Mesendoderm (in vitro differentiated cells): Measurements from ENCODE around the gene SDR42E2.
A peak's percentile ranks its signal among the peaks of the same experiment; 100 is the strongest.
"Not testable (repeated sequence)": the region's sequence is repeated elsewhere in the genome, so short reads cannot be mapped to it uniquely, and the experiment has no call there.

Experiments
- DNase-seq: peaks from one replicate; pipeline ENCODE4 v3.0.0; 2013
- H2AK5ac ChIP-seq: 2 replicates; pipeline ENCODE4 v1.6.1; 2013; ENCODE audit warnings: low read length, inconsistent platforms
- H2BK120ac ChIP-seq: 2 replicates; pipeline ENCODE4 v1.6.1; 2013; ENCODE audit warnings: low read depth, mild to moderate bottlenecking, low read length, moderate library complexity, mixed read lengths
- H2BK15ac ChIP-seq: replicated peaks from 2 replicates; pipeline ENCODE4 v1.6.1; 2013; ENCODE audit warnings: low read depth, mild to moderate bottlenecking, moderate library complexity
- H2BK5ac ChIP-seq: 2 replicates; pipeline ENCODE4 v1.6.1; 2013; ENCODE audit warnings: low read length, inconsistent platforms
- H3K18ac ChIP-seq: 2 replicates; pipeline ENCODE4 v1.6.1; 2013; ENCODE audit warnings: mild to moderate bottlenecking, low read length, mixed read lengths
- H3K23ac ChIP-seq: one replicate; pipeline ENCODE4 v1.6.1; 2013; ENCODE audit warnings: low read length
- H3K27ac ChIP-seq: 2 replicates; pipeline ENCODE4 v1.5.1; 2013; ENCODE audit warnings: low read depth, mild to moderate bottlenecking, inconsistent platforms, low read length, moderate library complexity
- H3K27me3 ChIP-seq: 2 replicates; pipeline ENCODE4 v1.6.1; 2013; ENCODE audit warnings: low read length, control low read depth, mild to moderate bottlenecking, inconsistent platforms; ENCODE audit not compliant: insufficient read depth, poor library complexity
- H3K36me3 ChIP-seq: 2 replicates; pipeline ENCODE4 v1.6.1; 2013; ENCODE audit warnings: low read length, inconsistent platforms; ENCODE audit not compliant: control insufficient read depth, insufficient read depth
- H3K4ac ChIP-seq: one replicate; pipeline ENCODE4 v1.6.1; 2013; ENCODE audit warnings: low read depth, mild to moderate bottlenecking, low read length, moderate library complexity
- H3K4me1 ChIP-seq: 2 replicates; pipeline ENCODE4 v1.6.1; 2013; ENCODE audit warnings: low read depth, low read length, inconsistent platforms; ENCODE audit not compliant: control insufficient read depth
- H3K4me2 ChIP-seq: 2 replicates; pipeline ENCODE4 v1.6.1; 2013; ENCODE audit warnings: low read length
- H3K4me3 ChIP-seq: 2 replicates; pipeline ENCODE4 v1.5.1; 2013; ENCODE audit warnings: mild to moderate bottlenecking, low read length
- H3K56ac ChIP-seq: one replicate; pipeline ENCODE4 v1.6.1; 2013; ENCODE audit warnings: low read length
- H3K79me1 ChIP-seq: 2 replicates; pipeline ENCODE4 v1.6.1; 2013; ENCODE audit warnings: low read length, inconsistent platforms
- H3K79me2 ChIP-seq: 2 replicates; pipeline ENCODE4 v1.6.1; 2013; ENCODE audit warnings: mild to moderate bottlenecking, low read length; ENCODE audit not compliant: control insufficient read depth, insufficient read depth
- H3K9ac ChIP-seq: 2 replicates; pipeline ENCODE4 v1.6.1; 2013; ENCODE audit warnings: low read length, inconsistent platforms
- H4K5ac ChIP-seq: one replicate; pipeline ENCODE4 v1.6.1; 2013; ENCODE audit warnings: low read length
- H4K8ac ChIP-seq: one replicate; pipeline ENCODE4 v1.6.1; 2013; ENCODE audit warnings: low read depth, mild to moderate bottlenecking, control low read depth, low read length, moderate library complexity
- WGBS: extraction: QIAGEN DNeasy Blood & Tissue Kit; methylation state at CpG from one replicate; pipeline ENCODE4 v1.1.7; 2013; ENCODE audit warnings: low lambda C conversion rate, missing lambda C conversion rate; ENCODE audit not compliant: insufficient coverage; ENCODE audit errors: extremely low coverage; 5-methylcytosine and 5-hydroxymethylcytosine counted together

The SDR42E2 gene

DNA sequence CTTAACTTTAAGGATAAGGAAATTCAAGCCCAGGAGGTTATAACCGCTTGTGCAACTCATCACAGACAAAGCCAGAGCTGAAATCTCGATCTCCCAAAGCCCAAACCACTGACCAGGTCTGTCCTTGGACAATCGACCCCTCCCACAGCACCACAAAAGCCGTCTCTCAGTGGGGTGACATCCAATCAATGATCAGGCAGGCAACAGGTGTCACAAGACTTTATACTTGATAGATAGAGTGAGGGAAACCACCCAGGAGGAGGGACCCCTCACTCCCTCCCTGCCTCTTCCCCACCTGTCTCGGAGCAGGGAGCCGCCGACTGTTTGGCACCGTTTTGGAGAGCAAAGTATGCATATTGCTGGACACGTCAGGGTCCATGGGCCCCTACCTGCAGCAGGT lies 14.5 kb upstream of the SDR42E2 start:
- H2BK5ac ChIP-seq, result no peak overlapping the region
- no peak overlapping the region for H3K4me3 ChIP-seq
- no peak overlapping the region for H3K56ac ChIP-seq
- H3K36me3 ChIP-seq, result no peaks in the 10 kb centered on the region
- no peaks in the 10 kb centered on the region for H3K79me2 ChIP-seq
- no peak overlapping the region for H2AK5ac ChIP-seq
- no peak overlapping the region for H3K27ac ChIP-seq
- H3K4me2 ChIP-seq, result no peak overlapping the region
- no peak for DNase-seq
- H3K4ac ChIP-seq, result no peak overlapping the region
- H3K4me1 ChIP-seq, result no peaks in the 10 kb centered on the region
- H4K8ac ChIP-seq, result no peak overlapping the region
- H3K27me3 ChIP-seq, result no peaks in the 10 kb centered on the region
- H3K9ac ChIP-seq, result no peak overlapping the region
- no peak overlapping the region for H4K5ac ChIP-seq
- no peak overlapping the region for H2BK15ac ChIP-seq
- H3K79me1 ChIP-seq, result no peaks in the 10 kb centered on the region
- H2BK120ac ChIP-seq, result no peak overlapping the region
- H3K23ac ChIP-seq, result no peak overlapping the region
- no peak overlapping the region for H3K18ac ChIP-seq
- WGBS, result no CpG with 5 or more reads among the region's 9 CpGs

DNA sequence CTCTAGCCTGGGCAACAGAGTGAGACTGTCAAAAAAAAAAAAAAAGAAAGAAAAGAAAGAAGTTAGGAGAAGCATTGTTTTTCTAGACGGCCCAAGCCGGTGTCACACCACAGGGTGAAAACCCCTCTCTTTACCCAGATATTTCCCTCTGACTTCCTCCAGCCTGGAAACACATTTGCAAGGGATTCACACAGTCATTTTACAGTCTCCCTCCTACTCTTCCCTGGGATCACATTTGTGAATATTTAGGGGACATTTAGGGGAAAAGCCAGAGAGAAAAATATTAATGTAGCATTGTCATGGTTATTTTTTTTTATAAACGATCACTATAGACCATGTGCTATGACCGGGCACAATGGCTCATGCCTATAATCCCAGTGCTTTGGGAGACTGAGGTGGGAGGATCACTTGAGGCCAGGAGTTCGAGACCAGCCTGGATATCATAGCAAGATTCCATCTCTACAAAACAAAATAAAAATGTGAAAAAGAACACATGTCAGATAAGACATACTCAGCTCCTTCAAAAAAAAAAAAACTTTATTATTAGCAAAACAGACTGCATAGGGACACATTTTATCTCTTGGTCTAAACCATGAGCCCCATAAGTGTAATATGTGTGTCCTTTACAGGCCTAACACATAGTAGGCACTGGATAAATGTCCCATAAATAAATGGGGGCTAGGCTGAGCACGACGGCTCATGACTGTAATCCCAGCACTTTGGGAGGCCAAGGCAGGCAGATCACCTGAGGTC lies 10.9 kb upstream of the SDR42E2 start:
- WGBS, result no CpG with 5 or more reads among the region's 7 CpGs
- DNase-seq, result no peak
- Histone ChIP-seq H2BK15ac (no peak overlapping the region), H3K4me3 (no peak overlapping the region), H2BK120ac (no peak overlapping the region), H2AK5ac (no peak overlapping the region), H3K9ac (no peak overlapping the region), H3K18ac (no peak overlapping the region), H4K8ac (no peak overlapping the region), H3K4me1 (no peaks in the 10 kb centered on the region), H2BK5ac (no peak overlapping the region), H3K36me3 (no peaks in the 10 kb centered on the region), H3K23ac (no peak overlapping the region), H3K27me3 (no peaks in the 10 kb centered on the region), H3K79me2 (no peaks in the 10 kb centered on the region), H4K5ac (no peak overlapping the region), H3K56ac (no peak overlapping the region), H3K79me1 (no peaks in the 10 kb centered on the region), H3K4me2 (no peak overlapping the region), H3K27ac (no peak overlapping the region), H3K4ac (no peak overlapping the region)

DNA sequence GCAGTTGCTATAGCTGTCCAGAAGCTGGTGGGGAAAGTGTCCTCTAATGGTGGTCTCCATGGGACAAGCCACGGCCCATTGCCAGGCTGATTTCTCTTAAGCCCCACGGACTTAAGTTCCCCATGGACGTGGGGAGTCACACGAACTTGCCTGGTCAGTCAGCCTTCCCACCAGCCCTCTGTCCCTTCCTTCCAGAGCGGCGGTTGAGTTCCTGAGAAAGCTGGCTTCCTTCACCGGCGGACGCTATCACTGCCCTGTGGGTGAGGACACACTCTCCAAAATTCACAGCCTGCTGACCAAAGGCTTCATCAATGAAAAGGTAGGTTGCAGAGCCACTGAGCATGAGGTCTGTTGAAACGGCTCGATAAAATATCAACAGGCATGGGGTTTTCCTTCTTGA lies 10.0 kb upstream of the SDR42E2 start:
- no peaks in the 10 kb centered on the region for H3K36me3 ChIP-seq
- no peak for DNase-seq
- H2BK15ac ChIP-seq, result no peak overlapping the region
- no peak overlapping the region for H2AK5ac ChIP-seq
- no peak overlapping the region for H3K23ac ChIP-seq
- H3K4ac ChIP-seq, result no peak overlapping the region
- no peak overlapping the region for H3K27ac ChIP-seq
- no peak overlapping the region for H4K8ac ChIP-seq
- H3K79me2 ChIP-seq, result no peaks in the 10 kb centered on the region
- H3K4me1 ChIP-seq, result no peaks in the 10 kb centered on the region
- no peak overlapping the region for H3K9ac ChIP-seq
- no peak overlapping the region for H2BK120ac ChIP-seq
- no peak overlapping the region for H3K18ac ChIP-seq
- H3K56ac ChIP-seq, result no peak overlapping the region
- no peak overlapping the region for H4K5ac ChIP-seq
- H2BK5ac ChIP-seq, result no peak overlapping the region
- H3K4me3 ChIP-seq, result no peak overlapping the region
- H3K79me1 ChIP-seq, result no peaks in the 10 kb centered on the region
- H3K4me2 ChIP-seq, result no peak overlapping the region
- WGBS, result no CpG with 5 or more reads among the region's 11 CpGs
- no peaks in the 10 kb centered on the region for H3K27me3 ChIP-seq

DNA sequence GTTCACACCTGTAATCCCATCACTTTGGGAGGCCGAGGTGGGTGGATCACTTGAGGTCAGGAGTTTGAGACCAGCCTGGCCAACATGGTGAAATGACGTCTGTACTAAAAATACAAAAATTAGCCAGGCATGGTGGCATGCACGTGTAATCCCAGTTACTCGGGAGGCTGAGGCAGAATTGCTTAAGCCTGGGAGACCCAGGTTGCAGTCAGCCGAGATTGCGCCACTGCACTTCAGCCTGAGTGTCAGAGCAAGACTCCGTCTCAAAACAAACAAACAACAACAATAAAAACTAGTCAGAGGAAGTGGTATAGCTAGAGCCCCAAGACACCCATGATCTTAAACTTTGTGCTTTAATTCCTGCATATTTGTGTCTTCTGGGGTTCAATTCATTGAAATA lies 9.2 kb upstream of the SDR42E2 start:
- H3K9ac ChIP-seq, H2BK120ac ChIP-seq, H3K18ac ChIP-seq, H4K8ac ChIP-seq, H3K4me1 ChIP-seq, H3K36me3 ChIP-seq, H2AK5ac ChIP-seq, H3K79me1 ChIP-seq, H3K27me3 ChIP-seq, H3K4me2 ChIP-seq, DNase-seq, H3K4ac ChIP-seq, H3K56ac ChIP-seq, H3K27ac ChIP-seq, H3K4me3 ChIP-seq, H4K5ac ChIP-seq, H3K23ac ChIP-seq, H2BK15ac ChIP-seq, H3K79me2 ChIP-seq, H2BK5ac ChIP-seq: not testable (repeated sequence)
- WGBS, result no CpG with 5 or more reads among the region's 7 CpGs

DNA sequence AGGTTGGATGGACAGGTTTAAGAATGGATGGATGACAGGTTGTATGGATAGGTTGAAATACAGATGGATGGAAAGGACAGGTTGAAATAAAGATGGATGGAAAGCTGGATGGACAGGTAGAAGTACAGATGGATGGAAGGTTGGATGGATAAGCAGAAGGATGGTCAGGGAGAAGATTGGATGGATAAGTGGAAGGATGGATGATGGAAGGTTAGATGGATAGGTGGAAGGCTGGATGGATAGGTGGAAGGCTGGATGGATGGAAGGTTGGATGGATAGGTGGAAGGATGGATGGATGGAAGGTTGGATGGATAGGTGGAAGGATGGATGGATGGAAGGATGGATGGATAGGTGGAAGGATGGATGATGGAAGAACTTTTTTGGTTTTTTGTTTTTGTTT lies 905 bp upstream of the SDR42E2 start:
- Histone ChIP-seq H2BK5ac (no peak overlapping the region), H3K4me1 (no peaks in the 10 kb centered on the region), H3K18ac (no peak overlapping the region), H3K27ac (no peak overlapping the region), H3K36me3 (no peaks in the 10 kb centered on the region), H4K8ac (no peak overlapping the region), H4K5ac (no peak overlapping the region), H3K4ac (no peak overlapping the region), H2BK120ac (no peak overlapping the region), H2BK15ac (no peak overlapping the region), H3K9ac (no peak overlapping the region), H3K23ac (no peak overlapping the region), H3K4me2 (no peak overlapping the region), H3K79me2 (no peaks in the 10 kb centered on the region), H2AK5ac (no peak overlapping the region), H3K27me3 (no peaks in the 10 kb centered on the region), H3K56ac (no peak overlapping the region), H3K4me3 (no peak overlapping the region), H3K79me1 (no peaks in the 10 kb centered on the region)
- DNase-seq, result no peak

DNA sequence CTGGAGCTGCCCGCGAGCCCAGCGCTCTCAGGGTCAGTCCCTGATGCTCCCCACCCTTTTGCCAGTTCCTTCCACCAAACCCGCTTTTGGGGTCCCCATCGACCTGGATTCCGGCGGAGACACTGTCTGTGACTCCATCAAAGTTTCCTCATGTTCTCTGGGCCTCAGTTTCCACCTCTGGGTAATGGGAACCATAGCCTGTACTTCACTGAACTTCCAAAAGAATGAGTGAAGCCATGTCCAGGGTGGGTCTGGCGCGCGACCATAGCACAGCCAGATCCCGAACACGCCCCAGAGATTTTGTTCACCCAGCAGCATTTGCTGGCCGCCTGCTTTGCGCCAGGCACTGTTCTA lies 327 bp downstream of the SDR42E2 start:
- Histone ChIP-seq H2BK15ac (no peak overlapping the region), H3K4me1 (no peaks in the 10 kb centered on the region), H3K9ac (peak overlapping the region; percentile 24), H3K79me2 (no peaks in the 10 kb centered on the region), H4K8ac (no peak overlapping the region), H3K36me3 (no peaks in the 10 kb centered on the region), H2BK120ac (no peak overlapping the region), H3K79me1 (no peaks in the 10 kb centered on the region), H4K5ac (no peak overlapping the region), H3K23ac (no peak overlapping the region), H3K56ac (no peak overlapping the region), H3K27ac (no peak overlapping the region), H2AK5ac (no peak overlapping the region), H2BK5ac (no peak overlapping the region), H3K18ac (no peak overlapping the region), H3K27me3 (no peaks in the 10 kb centered on the region), H3K4ac (no peak overlapping the region), H3K4me3 (no peak overlapping the region), H3K4me2 (peak overlapping the region; percentile 25)
- DNase-seq, result no peak
- WGBS, result no CpG with 5 or more reads among the region's 14 CpGs
